Testis (tissue), 2 donors: Measurements from ENCODE around the gene PCDHB8.

Experiments used
- CTCF ChIP-seq, 3 experiments: fragments of 450-650 bp in 2 of 3; fragments of 200-600 bp in 1 of 3; sonication (generic) in 1 of 3; IDR thresholded peaks; one replicate each; pipeline ENCODE4 v1.5.1; 2016 to 2019; ENCODE audit warnings: antibody characterized with exemption in 3 of 3, mild to moderate bottlenecking in 2 of 3, moderate library complexity in 1 of 3
- POLR2A ChIP-seq: fragments of 450-650 bp; IDR thresholded peaks from one replicate; pipeline ENCODE4 v1.6.1; 2017; ENCODE audit warnings: antibody characterized with exemption, mild to moderate bottlenecking, moderate library complexity

- TF ChIP-seq CTCF (IDR thresholded peaks at IDR 0.05) (peak in 2 of 3 experiments; percentile 17 to 22), POLR2A (no peak)
These were observed 21.8 kb upstream of the PCDHB8 start for GRCh38 chr5:141155540-141156374.
